Keratinocyte (primary cell): Measurements from ENCODE around the gene PRR33. TPM values are rescaled to one million over a fixed set of nuclear protein-coding genes. Genes with fewer than 3 reads are reported as not detected.

Source experiments
- DNase-seq: peaks from one replicate; pipeline ENCODE4 v3.0.0-alpha.2; 2011; ENCODE audit warnings: low read depth, missing footprints, low spot score
- FAIRE-seq: peaks from 2 replicates; lab custom pipeline; 2011; peaks lifted over from hg19 to GRCh38; lab: Jason Lieb, UNC
- H2AFZ ChIP-seq: 2 replicates; pipeline ENCODE4 v1.6.0; 2012; ENCODE audit warnings: low read length, control low read depth, inconsistent platforms; ENCODE audit not compliant: control insufficient read depth
- H3K27ac ChIP-seq: 2 replicates; pipeline ENCODE4 v1.5.1; 2011; ENCODE audit warnings: low read length; ENCODE audit not compliant: control insufficient read depth, insufficient read depth
- H3K27me3 ChIP-seq: 3 replicates; pipeline ENCODE4 v1.6.0; 2011; ENCODE audit warnings: low read length; ENCODE audit not compliant: control insufficient read depth, insufficient read depth; ENCODE audit errors: extremely low read depth
- H3K36me3 ChIP-seq, 2 experiments: 2 replicates in 1 of 2; 3 replicates in 1 of 2; pipeline ENCODE4 v1.5.1; 2011; ENCODE audit warnings: low read length in 2 of 2, mild to moderate bottlenecking in 1 of 2; ENCODE audit not compliant: control insufficient read depth in 2 of 2, insufficient read depth in 2 of 2; ENCODE audit errors: extremely low read depth in 1 of 2
- H3K4me1 ChIP-seq: 3 replicates; pipeline ENCODE4 v1.5.1; 2011; ENCODE audit warnings: low read length; ENCODE audit not compliant: control insufficient read depth, insufficient read depth; ENCODE audit errors: extremely low read depth
- H3K4me2 ChIP-seq: 3 replicates; pipeline ENCODE4 v1.6.0; 2011; ENCODE audit warnings: low read depth, low read length; ENCODE audit not compliant: control insufficient read depth, insufficient read depth; ENCODE audit errors: extremely low read depth
- H3K4me3 ChIP-seq, 3 experiments: fragments of 200-600 bp in 1 of 3; sonication (generic) in 1 of 3; 2 replicates in 2 of 3; 3 replicates in 1 of 3; pipeline ENCODE4 v1.5.1; 2011 to 2016; ENCODE audit warnings: low read length in 3 of 3, mild to moderate bottlenecking in 3 of 3, control low read depth in 2 of 3, inconsistent platforms in 1 of 3, low read depth in 1 of 3, mixed read lengths in 1 of 3, mixed run types in 1 of 3, moderate library complexity in 1 of 3; ENCODE audit not compliant: control insufficient read depth in 2 of 3, insufficient read depth in 2 of 3; ENCODE audit errors: extremely low read depth in 1 of 3
- H3K79me2 ChIP-seq: 2 replicates; pipeline ENCODE4 v1.6.0; 2012; ENCODE audit warnings: low read length; ENCODE audit not compliant: control insufficient read depth, insufficient read depth
- H3K9ac ChIP-seq: 3 replicates; pipeline ENCODE4 v1.6.0; 2011; ENCODE audit warnings: low read length; ENCODE audit not compliant: control insufficient read depth, insufficient read depth; ENCODE audit errors: extremely low read depth
- H3K9me1 ChIP-seq: 3 replicates; pipeline ENCODE4 v1.6.0; 2011; ENCODE audit warnings: low read length; ENCODE audit not compliant: control insufficient read depth, insufficient read depth; ENCODE audit errors: extremely low read depth
- H3K9me3 ChIP-seq: 2 replicates; pipeline ENCODE4 v1.5.1; 2012; ENCODE audit warnings: low read depth, low read length; ENCODE audit not compliant: control insufficient read depth
- H4K20me1 ChIP-seq: 3 replicates; pipeline ENCODE4 v1.6.0; 2011; ENCODE audit warnings: low read length; ENCODE audit not compliant: control insufficient read depth, insufficient read depth; ENCODE audit errors: extremely low read depth
- CTCF ChIP-seq, 3 experiments: IDR thresholded peaks in 1 of 3; conservative IDR thresholded peaks in 1 of 3; optimal IDR thresholded peaks in 1 of 3; 2 replicates in 2 of 3; 3 replicates in 1 of 3; pipeline versions ENCODE3 to v1.5.1; 2011; ENCODE audit warnings: low read length in 3 of 3, mild to moderate bottlenecking in 3 of 3, moderate library complexity in 2 of 3, control low read depth in 1 of 3, inconsistent platforms in 1 of 3; ENCODE audit not compliant: insufficient read depth in 2 of 3; ENCODE audit errors: extremely low read depth in 1 of 3
- EZH2 ChIP-seq: IDR thresholded peaks from one replicate; pipeline ENCODE4 v1.6.1; 2012; ENCODE audit warnings: inconsistent platforms, mild to moderate bottlenecking, low read length, moderate library complexity
- dilution Hi-C: fragments of 300-500 bp; cut with MboI; formaldehyde crosslinking; loops from one replicate; pipeline ENCODE4 v1.7.0; 2020; ENCODE audit warnings: low sequenced_read_pairs; ENCODE audit not compliant: extremely low pct_ligation_motif_present
- polyA plus RNA-seq, 5 experiments: library from polyadenylated mRNA; depleted of rRNA in 3 of 5; stranded (reverse) in 3 of 5; stranded (forward) in 1 of 5; unstranded in 1 of 5; fragments of >200 nt; gene quantifications; 1 replicate in 1 of 5; 2 replicates in 3 of 5; 3 replicates in 1 of 5; pipeline versions ENCODE4 v1.2.1 to v1.2.3, GENCODE V29; 2011 to 2012; ENCODE audit warnings: missing spikeins in 2 of 5, low read depth in 1 of 5, low replicate concordance in 1 of 5

The PRR33 gene
- polyA plus RNA-seq, 1 donor (not counting 4 experiments of a cell fraction or from before 2014, with no cell fraction given): not detected

DNA sequence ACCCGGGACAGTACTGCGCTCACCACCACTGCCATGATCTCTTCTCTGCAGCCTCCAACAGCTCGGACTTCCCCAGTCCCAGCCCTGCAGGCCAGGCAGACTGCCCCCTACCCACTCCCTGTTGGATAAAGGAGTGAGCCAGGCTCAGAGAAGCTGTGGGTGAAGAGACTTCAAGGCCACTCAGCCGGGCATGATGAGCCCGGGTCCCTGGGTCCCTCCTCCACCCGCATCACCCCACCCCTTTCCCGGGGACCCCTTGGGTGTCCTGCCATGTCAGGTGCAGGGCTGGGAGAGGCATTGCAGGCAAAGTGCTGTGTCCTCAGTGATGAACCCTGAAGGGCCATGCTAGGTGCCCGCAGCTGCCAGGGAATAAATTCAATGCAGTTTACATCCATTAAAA lies 24.3 kb downstream of the PRR33 start:
- H3K36me3 ChIP-seq: no peaks in the 10 kb centered on the region
- no peak overlapping the region for H3K4me3 ChIP-seq
- TF ChIP-seq EZH2 (no peak), CTCF (optimal IDR thresholded peaks at IDR 0.05 in 1 of 3, IDR thresholded peaks at IDR 0.05 in 1 of 3, conservative IDR thresholded peaks at IDR 0.05 in 1 of 3; ENCODE audit: extremely low read depth in 1 of 3, insufficient read depth in 2 of 3, low read length in 3 of 3) (no peak)
- no peak overlapping the region for H2AFZ ChIP-seq
- no peaks in the 10 kb centered on the region for H3K9me3 ChIP-seq
- no peak for DNase-seq
- dilution Hi-C loops: no loop called here
- no peaks in the 10 kb centered on the region for H4K20me1 ChIP-seq
- no peak overlapping the region for H3K4me2 ChIP-seq
- H3K27me3 ChIP-seq: peaks cover 29% of the 10 kb centered on the region
- H3K79me2 ChIP-seq: no peaks in the 10 kb centered on the region
- peaks cover 14% of the 10 kb centered on the region for H3K4me1 ChIP-seq
- no peak overlapping the region for H3K27ac ChIP-seq
- H3K9me1 ChIP-seq: no peaks in the 10 kb centered on the region
- H3K9ac ChIP-seq: no peak overlapping the region
- no peak for FAIRE-seq

DNA sequence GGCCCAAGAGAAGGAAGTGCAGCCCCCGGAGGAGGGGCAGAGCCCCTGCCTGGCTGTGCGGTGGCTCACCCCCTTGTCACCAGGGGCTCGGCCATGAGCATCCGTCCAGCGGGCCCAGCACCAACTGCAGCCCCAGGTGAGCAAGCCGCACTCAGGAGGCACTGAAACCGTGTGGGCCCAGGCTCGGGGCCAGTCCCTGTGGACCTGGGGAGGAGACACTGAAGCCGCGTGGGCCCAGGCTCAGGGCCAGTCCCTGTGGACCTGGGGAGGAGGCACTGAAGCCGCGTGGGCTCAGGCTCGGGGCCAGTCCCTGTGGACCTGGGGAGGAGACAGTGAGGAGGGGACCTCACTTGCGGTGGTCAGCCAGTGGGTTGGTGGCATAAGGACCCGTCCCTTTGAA lies 24.9 kb downstream of the PRR33 start:
- Histone ChIP-seq H3K27me3 (peaks cover 29% of the 10 kb centered on the region), H3K9me3 (no peaks in the 10 kb centered on the region), H2AFZ (no peak overlapping the region), H3K27ac (no peak overlapping the region), H3K4me1 (peaks cover 14% of the 10 kb centered on the region), H3K9ac (no peak overlapping the region), H3K4me2 (no peak overlapping the region), H3K36me3 (no peaks in the 10 kb centered on the region), H4K20me1 (no peaks in the 10 kb centered on the region), H3K79me2 (no peaks in the 10 kb centered on the region), H3K9me1 (no peaks in the 10 kb centered on the region), H3K4me3 (no peak overlapping the region)
- TF ChIP-seq EZH2 (no peak), CTCF (optimal IDR thresholded peaks at IDR 0.05 in 1 of 3, IDR thresholded peaks at IDR 0.05 in 1 of 3, conservative IDR thresholded peaks at IDR 0.05 in 1 of 3; ENCODE audit: extremely low read depth in 1 of 3, insufficient read depth in 2 of 3, low read length in 3 of 3) (no peak)
- FAIRE-seq (no peak), DNase-seq (no peak)
- dilution Hi-C loops: no loop called here
